Colon (tissue), 2 donors: Measurements from ENCODE around the gene TRPV2.
A peak's percentile ranks its signal among the peaks of the same experiment; 100 is the strongest.

Source experiments
- FAIRE-seq: peaks from 2 replicates; lab custom pipeline; 2012; peaks lifted over from hg19 to GRCh38; lab: Jason Lieb, UNC
- donor health status: control.
- donor health status: control.

TRPV2 gene

DNA sequence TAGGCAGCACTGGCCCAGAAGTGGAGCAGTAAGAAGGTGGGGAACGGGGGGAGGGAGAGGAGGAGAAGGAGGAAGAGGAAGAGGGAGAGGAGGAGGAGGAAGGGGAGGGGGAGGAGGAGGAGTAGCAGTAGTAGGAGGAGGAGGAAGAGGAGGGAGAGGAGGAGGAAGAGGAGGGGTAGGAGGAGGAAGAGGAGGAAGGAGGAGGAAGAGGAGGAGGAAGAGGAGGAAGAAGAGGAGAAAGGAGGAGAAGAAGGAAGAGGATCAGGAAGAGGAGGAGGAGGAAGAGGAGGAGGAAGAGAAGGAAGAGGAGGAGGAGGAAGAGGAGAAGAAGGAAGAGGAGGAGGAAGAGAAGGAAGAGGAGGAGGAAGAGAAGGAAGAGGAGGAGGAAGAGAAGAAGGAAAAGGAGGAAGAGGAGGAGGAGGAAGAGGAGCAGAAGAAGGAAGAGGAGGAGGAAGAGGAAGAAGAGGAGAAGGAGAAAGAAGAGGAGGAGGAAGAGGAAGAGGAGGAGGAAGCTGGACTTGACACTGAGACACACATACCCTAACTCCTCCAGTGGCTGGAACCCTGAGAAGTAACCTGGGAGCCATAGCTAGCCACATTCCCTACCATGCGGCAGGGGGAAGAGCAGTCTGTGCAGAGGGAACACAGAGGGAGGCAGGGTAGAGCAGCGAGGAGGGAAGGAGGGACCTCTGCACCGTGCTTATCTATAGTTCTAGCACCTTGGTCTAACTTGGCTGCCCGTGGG lies 40.8 kb downstream of the TRPV2 start:
- no peak for FAIRE-seq

DNA sequence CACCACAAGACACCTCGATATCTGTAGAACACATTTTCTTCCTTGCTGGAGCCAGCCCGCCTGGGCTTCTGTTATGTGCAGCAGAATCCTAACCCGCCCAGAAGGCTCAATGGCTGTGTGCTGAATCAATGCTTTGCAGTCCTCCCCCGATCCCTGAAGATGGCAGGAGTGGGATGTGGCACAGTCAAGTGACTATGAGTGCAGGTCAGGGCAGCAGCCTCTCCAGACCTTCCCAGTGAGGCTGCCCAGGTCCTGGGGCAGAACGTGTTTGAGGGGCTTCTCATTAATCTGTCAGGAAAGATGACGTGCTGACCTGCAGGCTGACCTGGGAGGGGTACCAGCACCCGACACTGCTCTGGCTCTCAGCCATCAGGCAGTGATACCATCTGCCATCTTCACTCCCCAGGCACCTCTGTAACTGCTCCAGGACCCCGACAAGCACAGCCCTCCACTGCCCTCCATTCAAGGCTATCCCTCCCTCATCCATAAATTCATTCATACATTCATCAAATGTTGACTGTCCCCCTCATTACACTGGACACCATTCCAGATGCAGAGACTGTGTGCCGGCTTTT lies 41.5 kb downstream of the TRPV2 start:
- FAIRE-seq: no peak

DNA sequence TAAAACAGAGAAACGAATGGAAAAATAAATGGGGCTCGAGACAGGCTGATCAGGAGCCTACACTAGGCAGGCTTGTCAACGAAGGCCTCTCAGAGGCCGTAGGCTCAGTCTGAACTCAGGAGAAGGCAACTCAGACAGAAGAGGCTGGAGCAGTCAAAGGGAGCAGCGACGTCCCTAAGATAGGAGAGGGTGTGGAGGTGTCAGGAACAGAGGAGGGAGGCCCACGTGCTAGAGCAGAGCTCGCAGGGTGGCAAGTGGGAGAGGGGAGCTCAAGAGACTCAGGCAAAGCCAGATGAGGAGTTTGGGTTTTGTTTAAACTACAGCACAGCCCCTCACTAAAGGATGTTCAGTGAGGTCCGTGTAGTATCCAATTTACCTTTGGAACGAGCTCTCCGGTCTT lies 43.9 kb downstream of the TRPV2 start:
- no peak for FAIRE-seq

DNA sequence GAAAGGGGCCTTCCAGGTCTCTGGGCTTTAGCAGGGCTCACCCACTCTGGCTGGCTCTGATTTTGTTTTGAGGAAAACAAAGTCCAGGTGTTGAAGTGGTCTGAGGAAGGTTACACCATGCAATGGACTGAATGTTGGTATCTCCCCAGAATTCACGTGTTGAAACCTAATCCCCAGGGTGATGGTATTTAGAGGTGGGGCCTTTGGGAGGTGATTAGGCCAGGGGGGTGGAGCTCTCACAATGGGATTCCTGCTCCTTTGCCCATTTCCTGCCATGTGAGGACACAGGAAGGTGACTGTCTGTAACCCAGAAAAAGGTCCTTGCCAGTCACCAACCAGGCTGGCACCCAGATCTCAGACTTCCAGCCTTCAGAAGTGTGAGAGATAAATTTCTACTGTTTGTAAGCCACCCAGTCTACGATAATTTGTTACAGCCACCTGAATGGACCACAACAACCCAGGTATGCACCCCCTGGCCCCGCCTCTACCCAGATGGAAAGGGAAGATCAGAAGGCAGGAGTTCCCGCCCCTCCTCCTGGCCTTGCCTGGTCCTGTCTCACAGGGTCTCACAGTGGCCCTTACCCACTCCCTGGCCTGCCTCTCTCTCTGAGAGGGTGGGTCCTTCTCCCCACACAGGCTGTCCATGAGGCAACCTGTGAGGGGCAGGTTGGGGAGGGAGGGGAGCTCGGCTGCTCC lies 44.6 kb downstream of the TRPV2 start:
- no peak for FAIRE-seq

DNA sequence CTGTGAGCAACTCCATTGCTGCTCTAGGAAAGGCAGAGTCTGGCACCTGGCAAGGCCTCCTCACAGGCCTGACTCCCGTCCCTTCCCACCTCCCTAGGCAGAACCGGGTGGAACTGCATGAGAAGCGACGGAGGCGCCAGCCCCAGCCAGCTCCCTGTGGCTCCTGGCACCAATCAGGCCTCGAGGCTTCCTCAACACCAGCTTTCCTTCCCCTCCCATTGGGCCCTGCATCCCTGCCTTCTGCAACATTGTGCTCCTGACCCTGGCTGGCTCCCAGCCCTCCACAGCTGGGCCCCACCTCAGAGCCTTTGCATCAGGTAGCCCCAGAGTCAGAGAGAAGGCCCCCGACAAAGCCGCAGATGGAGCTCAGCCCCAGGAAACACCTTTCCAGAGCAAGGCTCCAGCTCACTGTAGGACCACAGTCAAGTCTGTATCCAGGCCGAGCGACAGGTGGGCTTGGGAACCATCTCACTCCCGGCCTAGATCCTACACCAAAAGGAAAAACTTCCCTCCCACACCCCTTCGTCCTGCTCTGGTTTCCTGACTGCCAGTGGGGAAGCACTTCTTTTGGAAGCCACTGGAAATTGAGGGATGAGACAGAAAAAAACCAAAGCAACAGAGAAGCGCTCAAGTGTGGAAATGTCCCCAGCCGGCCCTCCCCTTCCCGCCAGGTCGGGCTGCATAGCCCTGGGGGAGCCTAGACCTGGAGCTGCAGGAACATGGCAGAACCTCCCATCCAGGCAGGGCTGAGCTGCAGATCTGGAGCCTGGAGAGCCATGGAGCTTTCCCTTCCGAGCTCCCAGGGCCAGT lies 45.6 kb downstream of the TRPV2 start:
- FAIRE-seq: no peak

DNA sequence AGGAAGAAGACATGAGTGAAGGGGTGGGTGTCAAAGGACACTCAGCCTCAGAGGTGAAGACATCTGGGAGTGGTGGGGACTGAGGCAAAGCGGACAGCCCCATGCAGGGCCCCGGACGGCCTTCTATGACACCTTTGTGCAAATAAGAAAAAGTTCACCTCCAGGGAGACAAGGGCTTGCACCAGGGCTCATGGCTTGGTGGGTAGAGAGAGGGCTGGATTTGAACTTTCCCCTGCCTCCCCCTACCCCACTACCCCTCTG lies 46.2 kb downstream of the TRPV2 start:
- no peak for FAIRE-seq

DNA sequence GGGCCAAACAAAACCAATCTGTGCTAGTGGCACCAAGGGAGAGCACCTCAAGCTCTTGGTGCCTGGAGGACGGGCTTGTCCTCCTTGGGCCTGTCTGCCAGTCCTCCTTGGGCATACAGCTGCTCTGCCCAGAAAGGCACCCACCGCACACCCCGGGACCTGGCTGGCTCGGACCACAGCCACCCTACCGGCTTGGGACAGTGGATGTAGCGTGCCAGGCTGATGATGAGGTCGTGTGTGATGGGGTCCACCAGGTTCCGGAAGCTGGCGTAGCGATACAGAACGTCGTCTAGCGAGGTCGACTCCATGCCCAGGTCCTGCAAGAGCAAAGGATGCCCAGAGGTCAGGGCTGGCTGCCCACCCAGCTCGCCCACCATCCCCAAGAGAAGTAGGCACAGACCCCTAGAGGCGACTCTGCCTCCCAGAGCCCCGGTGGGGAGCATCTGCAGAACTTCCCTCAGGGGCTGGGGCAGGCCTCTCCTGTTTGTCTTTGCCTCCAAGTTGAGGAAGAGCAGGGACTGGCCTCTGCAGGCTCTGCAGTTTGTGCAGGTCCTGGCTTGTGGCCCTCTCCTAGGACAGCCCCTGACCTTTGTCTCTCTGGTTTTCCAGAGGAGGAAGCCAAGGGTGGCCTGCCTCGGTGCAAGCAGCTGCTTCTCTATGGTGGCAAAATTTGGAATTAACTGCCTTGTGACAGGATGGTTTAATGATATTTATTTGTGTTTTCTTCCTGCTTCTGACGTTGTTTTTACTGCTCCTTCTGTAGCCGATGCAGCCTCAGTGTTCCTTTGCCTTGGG lies 46.9 kb downstream of the TRPV2 start:
- no peak for FAIRE-seq

DNA sequence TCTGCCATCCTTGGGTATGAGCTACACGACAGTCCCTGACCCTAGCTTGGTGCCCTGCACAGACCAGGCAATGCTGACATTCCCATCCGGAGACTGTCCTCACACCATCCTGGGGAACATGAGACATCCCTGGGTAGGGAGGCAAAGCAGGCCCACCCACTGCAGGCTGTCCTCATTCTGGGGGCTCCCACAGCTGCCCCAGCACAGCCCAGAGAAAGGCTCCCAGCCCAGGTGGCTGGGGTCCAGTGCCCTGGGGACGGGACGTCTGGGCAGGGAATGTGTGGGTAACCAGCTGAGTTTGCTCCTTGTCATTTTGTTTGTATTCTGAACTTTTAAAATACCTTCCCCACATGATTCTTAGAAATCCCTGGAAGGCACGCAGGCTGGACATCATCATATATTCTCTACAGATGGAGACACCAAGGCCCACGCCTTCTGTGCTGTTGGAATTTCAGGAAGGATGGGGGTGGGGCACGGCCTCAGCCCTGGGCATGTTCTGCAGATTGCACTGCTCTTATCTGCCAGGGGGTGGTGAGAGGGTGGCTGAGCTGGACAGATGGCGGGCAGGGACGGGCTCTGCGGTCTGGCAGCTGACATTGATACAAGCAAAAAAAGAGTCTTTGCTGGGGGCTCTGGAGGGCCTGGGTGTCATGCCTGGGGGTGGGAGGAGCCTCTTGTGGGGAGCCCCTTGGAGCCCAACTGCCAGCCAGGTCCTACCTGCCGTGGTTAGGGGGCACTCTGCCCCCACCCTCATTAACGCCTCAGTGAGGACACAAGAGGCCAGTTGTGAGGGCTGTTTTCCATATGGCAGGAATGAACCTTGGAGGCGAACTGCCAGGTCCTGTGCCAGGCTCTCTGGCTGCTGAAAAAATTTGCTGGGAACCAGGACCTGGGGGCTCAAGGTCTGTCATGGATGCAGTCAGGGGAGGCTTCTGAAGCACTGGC lies 48.3 kb downstream of the TRPV2 start:
- no peak for FAIRE-seq

DNA sequence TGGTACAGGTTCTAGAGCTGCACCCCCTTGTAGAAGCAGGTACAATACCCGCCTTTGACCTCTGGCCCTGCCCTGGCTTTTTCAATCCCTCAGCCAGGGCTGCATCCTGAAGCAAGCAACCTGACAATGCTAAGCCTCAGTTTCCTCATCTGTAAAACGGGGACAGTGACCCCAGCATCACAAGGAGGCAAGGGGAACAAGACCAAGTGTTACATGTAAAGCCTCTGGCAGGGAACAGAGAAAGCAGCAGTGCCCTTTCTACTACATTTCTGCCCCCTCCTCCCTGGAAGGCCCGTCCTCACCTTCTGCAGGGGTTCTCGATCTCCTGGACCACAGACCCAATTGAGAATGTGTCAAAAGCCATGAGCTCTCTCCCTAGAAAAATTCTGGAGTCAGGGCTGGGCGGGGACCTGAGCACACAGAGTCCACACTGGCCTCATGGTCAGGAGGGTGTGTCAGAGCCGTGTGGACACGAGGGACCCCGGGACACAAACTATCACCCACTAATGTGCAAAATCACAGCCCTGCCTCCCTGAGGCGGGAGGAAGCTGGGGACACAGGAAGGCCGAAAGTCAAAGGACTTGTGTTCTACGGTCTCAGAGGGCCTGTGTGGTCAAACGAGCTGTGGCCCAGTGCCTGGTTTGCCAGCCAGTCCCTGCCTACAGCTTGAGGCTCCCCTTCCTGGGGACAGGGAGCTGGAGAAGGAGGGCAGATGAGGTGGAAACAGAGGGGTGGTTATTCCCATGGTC lies 49.1 kb downstream of the TRPV2 start:
- FAIRE-seq: no peak

DNA sequence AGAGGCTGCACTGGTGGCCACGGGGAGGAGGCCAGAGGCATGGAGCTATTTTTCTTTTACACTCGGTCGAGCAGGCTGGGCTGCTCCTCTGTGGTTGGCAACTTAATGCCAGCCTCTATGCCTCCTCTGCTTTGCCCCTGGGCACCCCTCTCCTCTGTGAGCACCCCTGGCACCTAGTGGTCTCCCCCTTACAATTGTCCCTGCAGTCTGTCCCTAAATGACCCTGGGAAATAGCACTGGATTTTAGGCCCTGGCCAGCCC lies 49.6 kb downstream of the TRPV2 start:
- no peak for FAIRE-seq

DNA sequence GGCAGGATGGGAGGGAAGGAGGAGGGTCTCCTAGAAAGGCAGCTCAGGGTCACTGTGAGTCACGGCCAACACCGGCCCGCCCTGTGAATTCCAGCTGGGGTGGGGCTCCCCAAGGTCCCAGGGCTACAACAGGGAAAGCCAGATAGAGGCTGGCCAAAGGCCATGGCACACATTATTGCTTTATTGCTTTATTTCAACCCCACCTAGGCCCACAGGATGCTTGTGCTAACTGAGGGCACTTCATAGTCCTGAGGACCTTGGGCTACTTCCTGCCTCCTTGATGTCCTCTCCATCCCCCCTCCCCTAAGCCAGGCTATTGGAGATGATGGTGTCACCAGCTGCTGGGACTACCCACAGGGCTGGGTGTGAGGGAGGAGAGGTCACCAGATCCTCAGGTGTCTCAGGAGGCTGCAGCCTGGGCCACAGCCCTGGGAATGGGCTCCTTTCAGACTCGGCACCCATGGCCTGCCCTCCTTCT lies 50.5 kb downstream of the TRPV2 start:
- FAIRE-seq: peak; percentile 57

DNA sequence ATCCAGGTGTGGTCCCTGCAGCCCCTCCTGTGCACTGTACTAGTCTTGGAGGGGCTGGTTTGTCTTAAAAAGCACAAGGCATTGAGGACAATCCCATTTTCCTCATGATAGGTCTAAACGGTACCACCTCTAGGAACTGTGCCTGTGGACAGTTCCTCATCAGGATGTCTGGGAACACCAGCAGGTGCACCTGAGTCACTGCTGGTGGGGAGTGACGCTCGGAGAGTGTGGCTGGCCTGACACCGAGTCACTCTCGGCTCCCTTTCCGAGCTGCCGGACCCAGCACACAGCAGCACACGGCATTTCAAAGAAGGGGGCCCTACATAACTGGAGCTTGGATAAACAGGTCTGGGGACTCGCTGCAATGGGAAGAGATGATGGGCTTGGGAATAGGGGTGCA lies 51.0 kb downstream of the TRPV2 start:
- no peak for FAIRE-seq

DNA sequence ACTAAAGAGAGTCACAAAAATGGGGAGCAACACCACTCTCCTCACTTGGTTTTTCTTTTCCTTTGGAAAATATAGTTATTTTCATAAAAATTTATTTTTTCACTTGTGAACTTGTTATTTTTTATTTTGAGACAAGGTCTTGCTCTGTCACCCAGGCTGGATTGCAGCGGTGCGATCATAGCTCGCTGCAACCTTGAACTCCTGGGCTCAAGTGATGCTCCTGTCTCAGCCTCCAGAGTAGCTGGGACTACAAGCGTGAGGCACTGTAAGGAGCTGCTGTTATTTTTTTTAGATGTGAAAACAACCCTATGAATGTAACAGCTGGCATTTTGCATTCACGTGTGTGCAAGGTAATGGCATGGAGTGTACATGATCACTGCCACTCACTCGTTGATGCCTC lies 51.7 kb downstream of the TRPV2 start:
- FAIRE-seq: no peak

DNA sequence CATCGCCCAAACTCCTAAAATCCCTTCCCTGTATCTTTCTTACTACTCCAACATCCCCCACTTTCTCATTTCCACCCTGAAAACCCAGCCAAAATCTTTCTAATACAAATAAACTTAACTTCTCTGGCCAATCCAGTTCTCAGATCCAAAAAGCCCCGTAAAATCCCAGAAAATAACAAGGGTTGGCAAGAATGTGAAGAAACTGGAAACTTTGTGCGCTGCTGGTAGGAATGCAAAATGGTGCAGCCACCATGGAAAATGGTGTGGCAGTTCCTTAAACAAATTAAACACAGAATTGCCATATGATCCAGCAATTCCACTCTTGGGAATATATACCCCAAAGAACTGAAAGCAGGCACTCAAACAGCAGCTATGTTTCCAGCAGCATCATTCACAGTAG lies 52.5 kb downstream of the TRPV2 start:
- no peak for FAIRE-seq

DNA sequence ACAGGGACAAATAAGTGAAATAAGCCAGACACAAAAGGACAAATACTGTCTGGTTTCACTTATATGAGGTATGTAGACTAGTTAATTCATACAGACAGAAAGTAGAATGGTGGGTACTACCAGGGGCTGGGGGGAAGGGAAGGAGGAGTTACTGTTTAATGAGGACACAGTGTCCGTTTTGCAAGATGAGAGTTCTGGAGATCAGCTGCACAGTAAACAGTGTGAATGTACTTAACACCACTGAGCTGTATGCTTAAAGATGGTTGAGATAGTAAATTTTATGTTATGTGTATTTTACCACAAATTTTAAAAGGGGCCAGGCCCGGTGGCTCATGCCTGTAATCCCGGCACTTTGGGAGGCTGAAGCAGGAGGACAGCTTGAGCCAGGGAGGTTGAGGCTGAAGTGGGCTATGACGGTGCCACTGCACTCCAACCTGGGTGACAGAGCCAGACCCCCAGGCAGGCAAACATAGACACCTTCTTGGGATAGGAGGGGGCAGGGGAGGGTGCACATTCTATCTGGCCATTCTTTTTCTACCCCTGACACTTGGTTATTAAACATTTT lies 53.1 kb downstream of the TRPV2 start:
- FAIRE-seq: no peak

DNA sequence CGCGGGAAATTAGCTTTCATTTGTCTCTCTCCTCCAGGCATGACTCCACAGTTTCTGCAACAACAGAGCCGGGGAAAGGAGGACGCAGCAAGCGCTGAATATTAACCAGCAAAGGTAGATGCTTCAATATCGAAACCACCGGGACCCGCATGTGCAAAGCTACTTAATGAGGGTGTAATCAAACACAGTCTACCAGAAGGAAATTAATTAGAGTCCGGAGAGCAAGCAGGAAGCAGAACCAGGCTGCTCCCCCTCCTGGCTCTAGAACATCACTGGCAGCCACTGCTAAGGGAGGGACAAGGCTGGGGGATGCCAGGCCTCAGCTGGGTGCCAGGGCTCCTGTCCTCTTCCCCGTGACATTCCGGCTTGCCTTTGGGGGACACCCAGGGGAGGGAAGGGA lies 54.9 kb downstream of the TRPV2 start:
- no peak for FAIRE-seq

DNA sequence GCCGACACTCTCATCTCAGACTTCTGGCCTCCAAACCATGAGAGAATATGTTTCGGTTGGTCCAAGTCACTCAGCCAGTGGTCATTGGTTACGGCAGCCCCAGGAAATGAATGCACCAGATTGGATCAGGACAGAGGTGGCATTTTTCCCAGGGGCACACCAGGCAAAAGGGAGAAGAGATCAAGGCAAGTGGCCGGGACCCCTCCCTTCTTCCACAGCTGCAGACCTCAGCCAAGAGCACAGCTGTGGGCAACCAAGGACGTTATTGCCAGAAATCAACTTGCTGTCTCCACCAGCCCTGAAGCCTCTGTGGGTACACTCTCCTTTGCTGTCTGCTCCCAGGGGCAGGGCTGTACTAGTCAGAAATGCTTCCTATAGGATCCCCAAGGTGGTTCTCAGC lies 55.9 kb downstream of the TRPV2 start:
- FAIRE-seq: no peak

DNA sequence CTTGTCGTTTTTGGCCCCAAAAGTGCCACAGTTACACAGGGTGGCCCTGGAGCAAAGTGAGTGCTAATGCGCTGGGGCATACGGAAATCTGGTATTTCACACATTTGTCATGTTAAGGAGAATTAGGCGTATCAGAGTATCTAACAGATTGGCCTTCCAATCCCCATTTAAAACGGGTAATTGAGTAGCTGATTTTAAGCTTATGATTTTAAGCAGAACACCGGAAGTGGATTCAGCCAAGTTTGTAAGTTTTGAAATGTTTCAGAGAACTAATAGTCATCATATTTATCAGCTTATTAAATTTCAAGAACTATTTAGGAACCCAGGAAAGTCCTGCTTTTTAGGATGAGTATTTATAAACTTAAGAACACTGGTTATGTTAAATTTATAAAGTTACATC lies 57.2 kb downstream of the TRPV2 start:
- FAIRE-seq: no peak

DNA sequence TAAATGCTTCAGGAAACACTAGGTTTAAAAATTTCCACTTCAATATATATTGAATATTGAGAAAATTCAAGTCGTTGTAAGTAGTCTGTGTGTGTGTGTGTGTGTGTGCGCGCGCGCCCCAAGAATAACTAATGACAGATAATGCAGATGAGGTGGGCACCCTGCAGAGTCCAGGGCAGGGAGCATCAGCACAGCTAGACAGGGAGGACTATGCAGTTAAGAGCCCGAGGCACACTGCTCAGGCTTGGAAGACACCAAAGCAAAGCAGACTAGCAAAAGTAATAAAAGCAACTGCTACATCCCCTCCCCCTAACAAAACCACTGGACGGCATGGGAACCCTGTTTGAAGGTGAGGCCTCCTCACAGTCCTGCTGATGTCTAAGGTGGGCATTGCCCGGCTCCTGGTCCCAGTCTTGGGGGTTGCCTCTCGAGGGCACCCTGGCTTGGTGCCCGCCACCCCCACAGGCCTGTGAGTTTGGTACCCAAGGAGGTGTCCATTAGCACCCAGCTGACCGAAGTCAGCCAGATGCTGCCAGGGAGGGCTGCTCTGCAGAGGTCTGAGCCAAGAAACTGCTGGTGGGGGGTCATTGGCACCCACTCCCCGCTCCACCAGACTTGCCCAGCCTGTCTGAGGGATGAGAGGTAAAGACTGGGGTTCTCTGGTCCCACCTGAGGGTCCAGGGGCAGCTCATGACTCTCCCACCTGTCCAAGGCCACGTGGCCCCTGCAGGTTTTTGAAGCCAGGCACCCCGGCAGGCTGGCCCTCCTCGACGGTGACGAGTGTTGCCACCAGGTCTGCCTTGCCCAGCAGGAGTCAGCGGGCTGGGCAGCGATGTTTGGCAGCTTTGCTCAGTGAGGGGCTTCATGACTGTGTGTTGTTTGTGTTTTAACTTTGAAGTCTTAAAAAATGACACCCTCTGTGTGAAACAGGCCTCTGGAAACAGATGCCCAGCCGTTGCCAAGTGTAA lies 58.0 kb downstream of the TRPV2 start:
- FAIRE-seq: no peak
